HepG2 (cell line): ENCODE measurements around the gene HSCB. TPM values are rescaled to one million over a fixed set of nuclear protein-coding genes. Genes with fewer than 3 reads are reported as not detected.

ENCODE experiments used
- GZF1 ChIP-seq: sonication (generic); formaldehyde crosslinking; IDR thresholded peaks from 2 replicates; pipeline ENCODE4 v1.5.1; 2020; ENCODE audit warnings: mild to moderate bottlenecking, missing genetic modification reagents
- KDM5B ChIP-seq: sonication (generic); formaldehyde crosslinking; IDR thresholded peaks from 2 replicates; pipeline ENCODE4 v1.4.0; 2020; ENCODE audit warnings: missing genetic modification reagents, mild to moderate bottlenecking, borderline replicate concordance
- NBN ChIP-seq: fragments of 450-650 bp; conservative IDR thresholded peaks from 2 replicates; pipeline ENCODE4 v1.6.1; 2017
- NR2F6 ChIP-seq, 2 experiments: IDR thresholded peaks; 2 replicates each; pipeline ENCODE4 v1.6.1; 2016; ENCODE audit warnings: antibody characterized with exemption in 1 of 2, mild to moderate bottlenecking in 1 of 2
- POLR2AphosphoS2 ChIP-seq: IDR thresholded peaks from 2 replicates; pipeline ENCODE4 v1.6.1; 2011; ENCODE audit warnings: low read depth, low read length, improper control_type of control experiment
- TARDBP ChIP-seq: sonication (generic); formaldehyde crosslinking; IDR thresholded peaks from 2 replicates; pipeline ENCODE4 v1.8.0; 2022; ENCODE audit warnings: mild to moderate bottlenecking, missing genetic modification reagents
- ZNF124 ChIP-seq: sonication (generic); formaldehyde crosslinking; IDR thresholded peaks from 2 replicates; pipeline ENCODE4 v1.4.0; 2020; ENCODE audit warnings: missing genetic modification reagents
- ZNF329 ChIP-seq: sonication (generic); formaldehyde crosslinking; IDR thresholded peaks from 2 replicates; pipeline ENCODE4 v1.9.0; 2021; ENCODE audit warnings: low read depth, mild to moderate bottlenecking, missing genetic modification reagents
- polyA plus RNA-seq, 8 experiments: library from polyadenylated mRNA; depleted of rRNA in 3 of 8; stranded (reverse) in 7 of 8; unstranded in 1 of 8; fragments of >200 nt; fragmentation: Illumina TruSeq in 4 of 8; extraction: Trizol in 4 of 8; gene quantifications; 2 replicates each; pipeline versions ENCODE4 v1.2.1 to v1.2.3, GENCODE V29; 2011 to 2016; ENCODE audit warnings: low read depth in 4 of 8, missing spikeins in 1 of 8, mixed read lengths in 1 of 8; ENCODE audit not compliant: insufficient read depth in 1 of 8
- total RNA-seq, 5 experiments: library from RNA; depleted of rRNA; stranded (reverse); fragments of >200 nt; fragmentation: Illumina TruSeq; extraction: Trizol; gene quantifications; 2 replicates each; pipeline ENCODE4 v1.2.3, GENCODE V29; 2016; ENCODE audit warnings: low read depth in 1 of 5
- TF ChIP-seq, protein P1 (sequence below), 2 experiments: fragments of 450-650 bp in 1 of 2; sonication (generic) in 1 of 2; formaldehyde crosslinking in 1 of 2; IDR thresholded peaks; 2 replicates each; pipeline versions ENCODE4 v1.6.1 to v1.8.0; 2016 to 2022; ENCODE audit warnings: antibody characterized with exemption in 1 of 2, mild to moderate bottlenecking in 1 of 2, missing genetic modification reagents in 1 of 2
- TF ChIP-seq, protein P2 (sequence below): sonication (generic); formaldehyde crosslinking; IDR thresholded peaks from 2 replicates; pipeline ENCODE4 v1.9.0; 2021; ENCODE audit warnings: missing genetic modification reagents, borderline replicate concordance
- TF ChIP-seq, protein P3 (sequence below): sonication (generic); formaldehyde crosslinking; IDR thresholded peaks from 2 replicates; pipeline ENCODE4 v1.4.0; 2020; ENCODE audit warnings: missing genetic modification reagents
- TF ChIP-seq, protein P4 (sequence below): sonication (generic); formaldehyde crosslinking; conservative IDR thresholded peaks from 2 replicates; pipeline ENCODE4 v1.4.0; 2020; ENCODE audit warnings: missing genetic modification reagents

The HSCB gene
- total and polyA plus RNA-seq, 2 of the 13 experiments (the other 11 are each of a cell fraction or from before 2014, with no cell fraction given): 15.4 to 20.9 TPM

DNA sequence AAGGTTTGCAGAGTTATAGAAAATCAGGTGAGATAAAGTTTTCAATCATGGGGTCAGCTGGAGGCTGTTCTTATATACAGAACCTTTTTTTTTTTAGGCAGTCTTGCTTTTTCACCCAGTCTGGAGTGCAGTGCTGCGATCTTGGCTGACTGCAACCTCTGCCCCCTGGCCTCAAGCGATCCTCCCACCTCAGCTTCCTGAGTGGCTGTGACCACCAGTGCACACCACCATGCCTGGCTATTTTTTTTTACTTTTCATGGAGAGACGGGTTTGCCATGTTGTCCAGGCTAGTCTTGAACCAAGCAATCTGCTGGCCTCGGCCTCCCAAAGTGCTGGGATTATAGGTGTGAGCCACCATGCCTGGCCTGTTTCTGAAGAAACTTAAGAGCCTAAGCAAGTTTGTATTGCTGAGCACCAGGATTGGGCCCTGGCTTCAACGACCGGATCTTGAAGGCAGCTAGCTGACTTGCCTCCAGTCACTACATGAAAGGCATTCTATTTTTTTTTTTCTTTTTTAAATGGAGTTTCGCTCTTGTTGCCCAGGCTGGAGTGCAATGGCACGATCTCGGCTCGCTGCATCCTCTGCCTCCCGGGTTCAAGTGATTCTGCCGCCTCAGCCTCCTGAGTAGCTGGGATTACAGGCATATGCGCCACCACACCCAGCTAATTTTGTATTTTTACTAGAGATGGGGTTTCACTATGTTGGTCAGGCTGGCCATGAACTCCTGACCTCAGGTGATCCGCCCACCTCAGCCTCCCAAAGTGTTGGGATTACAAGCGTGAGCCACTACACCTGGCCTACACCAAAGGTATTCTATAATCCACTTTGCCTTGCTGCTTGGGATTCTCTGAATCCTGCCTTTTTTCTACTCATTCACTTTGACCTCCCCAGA is 50.9 kb downstream of the HSCB start (continued):
- TF ChIP-seq, protein P1, sequence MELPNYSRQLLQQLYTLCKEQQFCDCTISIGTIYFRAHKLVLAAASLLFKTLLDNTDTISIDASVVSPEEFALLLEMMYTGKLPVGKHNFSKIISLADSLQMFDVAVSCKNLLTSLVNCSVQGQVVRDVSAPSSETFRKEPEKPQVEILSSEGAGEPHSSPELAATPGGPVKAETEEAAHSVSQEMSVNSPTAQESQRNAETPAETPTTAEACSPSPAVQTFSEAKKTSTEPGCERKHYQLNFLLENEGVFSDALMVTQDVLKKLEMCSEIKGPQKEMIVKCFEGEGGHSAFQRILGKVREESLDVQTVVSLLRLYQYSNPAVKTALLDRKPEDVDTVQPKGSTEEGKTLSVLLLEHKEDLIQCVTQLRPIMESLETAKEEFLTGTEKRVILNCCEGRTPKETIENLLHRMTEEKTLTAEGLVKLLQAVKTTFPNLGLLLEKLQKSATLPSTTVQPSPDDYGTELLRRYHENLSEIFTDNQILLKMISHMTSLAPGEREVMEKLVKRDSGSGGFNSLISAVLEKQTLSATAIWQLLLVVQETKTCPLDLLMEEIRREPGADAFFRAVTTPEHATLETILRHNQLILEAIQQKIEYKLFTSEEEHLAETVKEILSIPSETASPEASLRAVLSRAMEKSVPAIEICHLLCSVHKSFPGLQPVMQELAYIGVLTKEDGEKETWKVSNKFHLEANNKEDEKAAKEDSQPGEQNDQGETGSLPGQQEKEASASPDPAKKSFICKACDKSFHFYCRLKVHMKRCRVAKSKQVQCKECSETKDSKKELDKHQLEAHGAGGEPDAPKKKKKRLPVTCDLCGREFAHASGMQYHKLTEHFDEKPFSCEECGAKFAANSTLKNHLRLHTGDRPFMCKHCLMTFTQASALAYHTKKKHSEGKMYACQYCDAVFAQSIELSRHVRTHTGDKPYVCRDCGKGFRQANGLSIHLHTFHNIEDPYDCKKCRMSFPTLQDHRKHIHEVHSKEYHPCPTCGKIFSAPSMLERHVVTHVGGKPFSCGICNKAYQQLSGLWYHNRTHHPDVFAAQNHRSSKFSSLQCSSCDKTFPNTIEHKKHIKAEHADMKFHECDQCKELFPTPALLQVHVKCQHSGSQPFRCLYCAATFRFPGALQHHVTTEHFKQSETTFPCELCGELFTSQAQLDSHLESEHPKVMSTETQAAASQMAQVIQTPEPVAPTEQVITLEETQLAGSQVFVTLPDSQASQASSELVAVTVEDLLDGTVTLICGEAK (IDR thresholded peaks at IDR 0.05): no peak
- TF ChIP-seq, protein P1 (CRISPR knock-in tag; IDR thresholded peaks at IDR 0.05): peak; percentile 38; the same call in 1 of the 2 replicates
- TF ChIP-seq TARDBP (CRISPR knock-in tag) (peak; percentile 21; the same call in 1 of the 2 replicates), POLR2AphosphoS2 (peak; percentile 89), GZF1 (CRISPR knock-in tag) (no peak), ZNF124 (CRISPR knock-in tag) (no peak), NBN (no peak), KDM5B (CRISPR knock-in tag) (no peak), NR2F6 (IDR thresholded peaks at IDR 0.05) (peak; percentile 85), NR2F6 (CRISPR knock-in tag; IDR thresholded peaks at IDR 0.05) (peak; percentile 89), ZNF329 (peak; percentile 21; the same call in 1 of the 2 replicates)
- TF ChIP-seq, protein P2, sequence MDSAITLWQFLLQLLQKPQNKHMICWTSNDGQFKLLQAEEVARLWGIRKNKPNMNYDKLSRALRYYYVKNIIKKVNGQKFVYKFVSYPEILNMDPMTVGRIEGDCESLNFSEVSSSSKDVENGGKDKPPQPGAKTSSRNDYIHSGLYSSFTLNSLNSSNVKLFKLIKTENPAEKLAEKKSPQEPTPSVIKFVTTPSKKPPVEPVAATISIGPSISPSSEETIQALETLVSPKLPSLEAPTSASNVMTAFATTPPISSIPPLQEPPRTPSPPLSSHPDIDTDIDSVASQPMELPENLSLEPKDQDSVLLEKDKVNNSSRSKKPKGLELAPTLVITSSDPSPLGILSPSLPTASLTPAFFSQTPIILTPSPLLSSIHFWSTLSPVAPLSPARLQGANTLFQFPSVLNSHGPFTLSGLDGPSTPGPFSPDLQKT: no peak
- TF ChIP-seq, protein P3, sequence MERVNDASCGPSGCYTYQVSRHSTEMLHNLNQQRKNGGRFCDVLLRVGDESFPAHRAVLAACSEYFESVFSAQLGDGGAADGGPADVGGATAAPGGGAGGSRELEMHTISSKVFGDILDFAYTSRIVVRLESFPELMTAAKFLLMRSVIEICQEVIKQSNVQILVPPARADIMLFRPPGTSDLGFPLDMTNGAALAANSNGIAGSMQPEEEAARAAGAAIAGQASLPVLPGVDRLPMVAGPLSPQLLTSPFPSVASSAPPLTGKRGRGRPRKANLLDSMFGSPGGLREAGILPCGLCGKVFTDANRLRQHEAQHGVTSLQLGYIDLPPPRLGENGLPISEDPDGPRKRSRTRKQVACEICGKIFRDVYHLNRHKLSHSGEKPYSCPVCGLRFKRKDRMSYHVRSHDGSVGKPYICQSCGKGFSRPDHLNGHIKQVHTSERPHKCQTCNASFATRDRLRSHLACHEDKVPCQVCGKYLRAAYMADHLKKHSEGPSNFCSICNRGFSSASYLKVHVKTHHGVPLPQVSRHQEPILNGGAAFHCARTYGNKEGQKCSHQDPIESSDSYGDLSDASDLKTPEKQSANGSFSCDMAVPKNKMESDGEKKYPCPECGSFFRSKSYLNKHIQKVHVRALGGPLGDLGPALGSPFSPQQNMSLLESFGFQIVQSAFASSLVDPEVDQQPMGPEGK (CRISPR knock-in tag): no peak
- TF ChIP-seq, protein P4, sequence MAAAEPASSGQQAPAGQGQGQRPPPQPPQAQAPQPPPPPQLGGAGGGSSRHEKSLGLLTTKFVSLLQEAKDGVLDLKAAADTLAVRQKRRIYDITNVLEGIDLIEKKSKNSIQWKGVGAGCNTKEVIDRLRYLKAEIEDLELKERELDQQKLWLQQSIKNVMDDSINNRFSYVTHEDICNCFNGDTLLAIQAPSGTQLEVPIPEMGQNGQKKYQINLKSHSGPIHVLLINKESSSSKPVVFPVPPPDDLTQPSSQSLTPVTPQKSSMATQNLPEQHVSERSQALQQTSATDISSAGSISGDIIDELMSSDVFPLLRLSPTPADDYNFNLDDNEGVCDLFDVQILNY (CRISPR knock-in tag): no peak
